DOHH2 (cell line): ENCODE data around the gene CEP85L.

Experiments
- H3F3A ChIP-seq: fragments of 200-600 bp; sonication (generic), shearing (Covaris generic); 2 replicates; pipeline ENCODE4 v1.6.0; 2016; ENCODE audit warnings: antibody characterized with exemption, mild to moderate bottlenecking; ENCODE audit not compliant: control insufficient read depth, insufficient read depth
- H3K27ac ChIP-seq: fragments of 200-600 bp; sonication (generic); 2 replicates; pipeline ENCODE4 v1.5.1; 2014; ENCODE audit warnings: low read depth, mild to moderate bottlenecking, low read length, moderate library complexity
- H3K27me3 ChIP-seq: fragments of 200-600 bp; sonication (generic); 2 replicates; pipeline ENCODE4 v1.6.1; 2014; ENCODE audit warnings: mild to moderate bottlenecking, low read length, mixed read lengths; ENCODE audit not compliant: control insufficient read depth
- H3K36me3 ChIP-seq: fragments of 200-600 bp; sonication (generic); 2 replicates; pipeline ENCODE4 v1.6.1; 2014; ENCODE audit warnings: mild to moderate bottlenecking, low read length, moderate library complexity, mixed read lengths; ENCODE audit not compliant: control insufficient read depth
- H3K4me1 ChIP-seq: fragments of 200-600 bp; sonication (generic); 2 replicates; pipeline ENCODE4 v1.6.1; 2014; ENCODE audit warnings: mild to moderate bottlenecking, low read length, mixed read lengths; ENCODE audit not compliant: control insufficient read depth
- H3K4me2 ChIP-seq: fragments of 200-600 bp; sonication (generic); 2 replicates; pipeline ENCODE4 v1.6.0; 2014; ENCODE audit warnings: mild to moderate bottlenecking, low read length, moderate library complexity
- H3K4me3 ChIP-seq: fragments of 200-600 bp; sonication (generic); 2 replicates; pipeline ENCODE4 v1.5.1; 2014; ENCODE audit warnings: mild to moderate bottlenecking, low read length, mixed read lengths
- H3K79me2 ChIP-seq: fragments of 200-600 bp; sonication (generic); 2 replicates; pipeline ENCODE4 v1.6.1; 2014; ENCODE audit warnings: mild to moderate bottlenecking, low read length, mixed read lengths; ENCODE audit not compliant: control insufficient read depth
- H3K9me2 ChIP-seq: fragments of 200-600 bp; sonication (generic); replicated peaks from 2 replicates; pipeline ENCODE4 v1.6.1; 2014; ENCODE audit warnings: mild to moderate bottlenecking, low read length, mixed read lengths; ENCODE audit not compliant: control insufficient read depth
- H3K9me3 ChIP-seq: fragments of 200-600 bp; sonication (generic); 2 replicates; pipeline ENCODE4 v1.6.1; 2014; ENCODE audit warnings: antibody characterized with exemption, low read length, mixed read lengths; ENCODE audit not compliant: control insufficient read depth, insufficient read depth
- H4K20me1 ChIP-seq: fragments of 200-600 bp; sonication (generic); 2 replicates; pipeline ENCODE4 v1.6.0; 2014; ENCODE audit warnings: low read depth, mild to moderate bottlenecking, antibody characterized with exemption, low read length, moderate library complexity; ENCODE audit not compliant: control insufficient read depth, insufficient read depth
- EZH2phosphoT487 ChIP-seq: fragments of 200-600 bp; sonication (generic); IDR thresholded peaks from 2 replicates; pipeline ENCODE4 v1.6.1; 2017; ENCODE audit warnings: borderline replicate concordance, mild to moderate bottlenecking, antibody characterized with exemption, low read length, moderate library complexity, mixed read lengths
- TF ChIP-seq, protein P1 (sequence below): fragments of 200-600 bp; sonication (generic); IDR thresholded peaks from one replicate; pipeline ENCODE4 v1.5.1; 2014; ENCODE audit warnings: antibody characterized with exemption, mild to moderate bottlenecking, low read depth, low read length; ENCODE audit not compliant: poor library complexity, severe bottlenecking

CEP85L gene

DNA sequence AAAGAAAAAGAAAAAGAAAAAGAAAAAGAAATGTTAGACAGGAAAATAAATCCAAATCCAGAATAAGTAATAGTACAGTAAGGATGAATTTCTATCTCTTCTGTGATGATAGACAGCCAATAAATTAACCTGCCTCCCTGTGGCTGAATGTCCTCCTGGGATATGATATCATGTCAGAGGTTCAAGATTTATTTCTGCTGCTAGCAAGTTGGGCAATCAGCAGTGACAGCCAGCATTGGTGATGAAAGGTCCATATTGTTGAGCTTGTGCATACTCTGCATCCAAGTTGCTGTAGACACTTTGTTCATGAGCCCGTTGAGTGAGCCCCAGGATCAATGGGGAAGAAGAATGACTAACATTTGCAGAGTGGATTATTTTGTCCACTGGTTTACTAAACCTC is 44.9 kb upstream of the CEP85L start:
- TF ChIP-seq, protein P1, sequence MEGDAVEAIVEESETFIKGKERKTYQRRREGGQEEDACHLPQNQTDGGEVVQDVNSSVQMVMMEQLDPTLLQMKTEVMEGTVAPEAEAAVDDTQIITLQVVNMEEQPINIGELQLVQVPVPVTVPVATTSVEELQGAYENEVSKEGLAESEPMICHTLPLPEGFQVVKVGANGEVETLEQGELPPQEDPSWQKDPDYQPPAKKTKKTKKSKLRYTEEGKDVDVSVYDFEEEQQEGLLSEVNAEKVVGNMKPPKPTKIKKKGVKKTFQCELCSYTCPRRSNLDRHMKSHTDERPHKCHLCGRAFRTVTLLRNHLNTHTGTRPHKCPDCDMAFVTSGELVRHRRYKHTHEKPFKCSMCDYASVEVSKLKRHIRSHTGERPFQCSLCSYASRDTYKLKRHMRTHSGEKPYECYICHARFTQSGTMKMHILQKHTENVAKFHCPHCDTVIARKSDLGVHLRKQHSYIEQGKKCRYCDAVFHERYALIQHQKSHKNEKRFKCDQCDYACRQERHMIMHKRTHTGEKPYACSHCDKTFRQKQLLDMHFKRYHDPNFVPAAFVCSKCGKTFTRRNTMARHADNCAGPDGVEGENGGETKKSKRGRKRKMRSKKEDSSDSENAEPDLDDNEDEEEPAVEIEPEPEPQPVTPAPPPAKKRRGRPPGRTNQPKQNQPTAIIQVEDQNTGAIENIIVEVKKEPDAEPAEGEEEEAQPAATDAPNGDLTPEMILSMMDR: no peak
- TF ChIP-seq EZH2phosphoT487: no peak
- Histone ChIP-seq H3K27ac (no peak overlapping the region), H3K79me2 (no peaks in the 10 kb centered on the region; the same call in 1 of the 2 replicates), H3K27me3 (no peaks in the 10 kb centered on the region), H3K4me3 (no peak overlapping the region), H3K9me3 (0 out of 2 replicates have a peak, but pooled peaks cover 2% of the 10 kb centered on the region), H3K4me2 (no peak overlapping the region), H3K9me2 (no peaks in the 10 kb centered on the region), H4K20me1 (no peaks in the 10 kb centered on the region), H3F3A (no peaks in the 10 kb centered on the region), H3K36me3 (no peaks in the 10 kb centered on the region), H3K4me1 (no peaks in the 10 kb centered on the region)

GRCh38 chr6:118693562-118693961 is 42.2 kb upstream of the CEP85L start:
- H3K27ac ChIP-seq: no peak overlapping the region
- no peaks in the 10 kb centered on the region for H3K9me2 ChIP-seq
- TF ChIP-seq, protein P1: no peak
- TF ChIP-seq EZH2phosphoT487: no peak
- no peaks in the 10 kb centered on the region for H4K20me1 ChIP-seq
- no peak overlapping the region for H3K4me2 ChIP-seq
- H3F3A ChIP-seq: no peaks in the 10 kb centered on the region
- H3K4me3 ChIP-seq: no peak overlapping the region
- no peaks in the 10 kb centered on the region for H3K79me2 ChIP-seq
- no peaks in the 10 kb centered on the region for H3K36me3 ChIP-seq
- H3K4me1 ChIP-seq: no peaks in the 10 kb centered on the region
- H3K9me3 ChIP-seq: 0 out of 2 replicates have a peak, but pooled peaks cover 2% of the 10 kb centered on the region
- no peaks in the 10 kb centered on the region for H3K27me3 ChIP-seq

- Histone ChIP-seq H3K4me1 (peaks cover 10% of the 10 kb centered on the region; the same call in 1 of the 2 replicates), H3K27ac (no peak overlapping the region)
- TF ChIP-seq, protein P1: no peak
- TF ChIP-seq EZH2phosphoT487: no peak
These were observed 34.5 kb upstream of the CEP85L start for GRCh38 chr6:118685823-118686449.

More at GRCh38 chr6:118685823-118686449, 34.5 kb upstream of the CEP85L start:
- Histone ChIP-seq H3K9me2 (no peaks in the 10 kb centered on the region), H3K27me3 (no peaks in the 10 kb centered on the region), H3K36me3 (no peaks in the 10 kb centered on the region), H3K79me2 (no peaks in the 10 kb centered on the region), H3F3A (no peaks in the 10 kb centered on the region), H3K4me2 (no peak overlapping the region), H3K9me3 (no peaks in the 10 kb centered on the region), H3K4me3 (no peak overlapping the region), H4K20me1 (no peaks in the 10 kb centered on the region)
